Activated CD8-positive, alpha-beta memory T cell treated with anti-CD3 and anti-CD28 coated beads, Interleukin-2, amount 10 ng/mL, durations not matched to agents 7 days and 5 days (primary cell): ENCODE data around the gene TNFRSF4. TPM values are rescaled to one million over a fixed set of nuclear protein-coding genes. Genes with fewer than 3 reads are reported as not detected.

Source experiments
- ATAC-seq: fragments of 150-1000 bp; cut with Tn5 transposase; one replicate; pipeline ENCODE4 v1.10.0; 2021; ENCODE audit warnings: moderate library complexity
- CTCF ChIA-PET: fragments of 350-600 bp; sonication (Branson Sonifier 250); formaldehyde crosslinking; loops from one replicate; lab custom pipeline; 2021; ENCODE audit warnings: antibody characterized with exemption; lab: Charles Lee
- DNase-seq: peaks from one replicate; pipeline ENCODE4 v3.0.0-alpha.2; 2020
- H3K27ac Mint-ChIP-seq: one replicate; pipeline ENCODE4 v1.8.0; 2021; ENCODE audit warnings: mild to moderate bottlenecking, mixed read lengths
- H3K27me3 Mint-ChIP-seq: one replicate; pipeline ENCODE4 v1.8.0; 2021; ENCODE audit warnings: mixed read lengths
- H3K36me3 Mint-ChIP-seq: one replicate; pipeline ENCODE4 v1.8.0; 2021; ENCODE audit warnings: mild to moderate bottlenecking, mixed read lengths
- H3K4me1 Mint-ChIP-seq: one replicate; pipeline ENCODE4 v1.8.0; 2021; ENCODE audit warnings: mixed read lengths
- H3K4me3 Mint-ChIP-seq: one replicate; pipeline ENCODE4 v1.8.0; 2021; ENCODE audit warnings: mild to moderate bottlenecking, moderate library complexity, mixed read lengths
- H3K9me3 Mint-ChIP-seq: one replicate; pipeline ENCODE4 v1.8.0; 2022; ENCODE audit warnings: low read depth, mixed read lengths
- total RNA-seq, 2 experiments: library from RNA; stranded (reverse); gene quantifications; one replicate each; pipeline ENCODE4 v1.2.3, GENCODE V29; 2021

TNFRSF4 gene
- total RNA-seq, 2 experiments from 2014 or later, result 8.1 to 72.4 TPM

GRCh38 chr1:1225238-1225845 lies 11.4 kb upstream of the TNFRSF4 start:
- ATAC-seq (no peak), DNase-seq (no peak)
- Mint-ChIP-seq H3K4me1 (peaks cover 12% of the 10 kb centered on the region), H3K9me3 (no peaks in the 10 kb centered on the region), H3K36me3 (peaks cover 48% of the 10 kb centered on the region), H3K27me3 (no peaks in the 10 kb centered on the region), H3K27ac (no peak overlapping the region), H3K4me3 (no peak overlapping the region)
- CTCF ChIA-PET, result interaction anchor here (0.6 to 2.5 kb wide), 3 partner anchors 9 to 103 kb away, joined by 3 to 7 read pairs (median 4); no protein-coding TSS in a partner anchor

- Mint-ChIP-seq H3K4me3 (no peak overlapping the region), H3K27me3 (no peaks in the 10 kb centered on the region), H3K36me3 (peaks cover 42% of the 10 kb centered on the region), H3K4me1 (peaks cover 12% of the 10 kb centered on the region), H3K9me3 (no peaks in the 10 kb centered on the region), H3K27ac (no peak overlapping the region)
- CTCF ChIA-PET, result no interaction called here
- DNase-seq (no peak), ATAC-seq (no peak)
Observed at GRCh38 chr1:1223891-1224290, 9.9 kb upstream of the TNFRSF4 start.

- peaks cover 39% of the 10 kb centered on the region for H3K36me3 Mint-ChIP-seq
Observed at GRCh38 chr1:1223321-1223720, 9.4 kb upstream of the TNFRSF4 start.

GRCh38 chr1:1222575-1223225 lies 8.7 kb upstream of the TNFRSF4 start:
- CTCF ChIA-PET, result no interaction called here
- H3K27ac Mint-ChIP-seq, result no peak overlapping the region
- H3K9me3 Mint-ChIP-seq, result no peaks in the 10 kb centered on the region
- peaks cover 41% of the 10 kb centered on the region for H3K36me3 Mint-ChIP-seq
- H3K4me3 Mint-ChIP-seq, result no peak overlapping the region
- H3K4me1 Mint-ChIP-seq, result peaks cover 12% of the 10 kb centered on the region
- no peaks in the 10 kb centered on the region for H3K27me3 Mint-ChIP-seq
- DNase-seq, result no peak
- no peak for ATAC-seq

More at GRCh38 chr1:1223321-1223720, 9.4 kb upstream of the TNFRSF4 start:
- CTCF ChIA-PET, result no interaction called here
- Mint-ChIP-seq H3K27ac (no peak overlapping the region), H3K9me3 (no peaks in the 10 kb centered on the region), H3K4me1 (peaks cover 12% of the 10 kb centered on the region), H3K27me3 (no peaks in the 10 kb centered on the region), H3K4me3 (no peak overlapping the region)
- DNase-seq (no peak), ATAC-seq (no peak)

- ATAC-seq, result no peak
- H3K9me3 Mint-ChIP-seq, result no peaks in the 10 kb centered on the region
- CTCF ChIA-PET, result no interaction called here
- H3K4me3 Mint-ChIP-seq, result no peak overlapping the region
- peaks cover 43% of the 10 kb centered on the region for H3K36me3 Mint-ChIP-seq
- DNase-seq, result no peak
- no peak overlapping the region for H3K27ac Mint-ChIP-seq
- H3K27me3 Mint-ChIP-seq, result no peaks in the 10 kb centered on the region
- peaks cover 14% of the 10 kb centered on the region for H3K4me1 Mint-ChIP-seq
Observed at GRCh38 chr1:1221887-1222574, 8.1 kb upstream of the TNFRSF4 start.

- no peak for DNase-seq
- ATAC-seq, result no peak
- peak overlapping the region; percentile 74 for H3K27ac Mint-ChIP-seq
- H3K27me3 Mint-ChIP-seq, result no peaks in the 10 kb centered on the region
- H3K4me1 Mint-ChIP-seq, result peaks cover 22% of the 10 kb centered on the region
- no peak overlapping the region for H3K4me3 Mint-ChIP-seq
- H3K36me3 Mint-ChIP-seq, result peaks cover 39% of the 10 kb centered on the region
- CTCF ChIA-PET, result no interaction called here
- H3K9me3 Mint-ChIP-seq, result no peaks in the 10 kb centered on the region
Observed at GRCh38 chr1:1220197-1220596, 6.2 kb upstream of the TNFRSF4 start.

GRCh38 chr1:1219341-1219740 lies 5.4 kb upstream of the TNFRSF4 start:
- peaks cover 30% of the 10 kb centered on the region for H3K4me1 Mint-ChIP-seq

GRCh38 chr1:1218524-1219200 lies 4.7 kb upstream of the TNFRSF4 start:
- no peak for DNase-seq
- CTCF ChIA-PET, result interaction anchor here (1.5 kb wide), 1 partner anchor 96 kb away, joined by 4 read pairs; no protein-coding TSS in a partner anchor
- ATAC-seq, result no peak
- H3K27me3 Mint-ChIP-seq, result no peaks in the 10 kb centered on the region
- no peak overlapping the region for H3K4me3 Mint-ChIP-seq
- H3K27ac Mint-ChIP-seq, result no peak overlapping the region
- H3K36me3 Mint-ChIP-seq, result peaks cover 34% of the 10 kb centered on the region
- H3K4me1 Mint-ChIP-seq, result peaks cover 33% of the 10 kb centered on the region
- no peaks in the 10 kb centered on the region for H3K9me3 Mint-ChIP-seq

More at GRCh38 chr1:1219341-1219740, 5.4 kb upstream of the TNFRSF4 start:
- Mint-ChIP-seq H3K27me3 (no peaks in the 10 kb centered on the region), H3K4me3 (no peak overlapping the region), H3K27ac (peak overlapping the region; percentile 74), H3K9me3 (no peaks in the 10 kb centered on the region), H3K36me3 (peaks cover 37% of the 10 kb centered on the region)
- CTCF ChIA-PET, result interaction anchor here (1.5 kb wide), 1 partner anchor 97 kb away, joined by 4 read pairs; no protein-coding TSS in a partner anchor
- DNase-seq, result peak; percentile 73
- peak; percentile 48 for ATAC-seq

GRCh38 chr1:1217621-1218523 lies 3.9 kb upstream of the TNFRSF4 start:
- H3K27me3 Mint-ChIP-seq, result no peaks in the 10 kb centered on the region
- no peak overlapping the region for H3K4me3 Mint-ChIP-seq
- CTCF ChIA-PET, result interaction anchor here (1.5 to 3.4 kb wide), 2 partner anchors 95 to 96 kb away, joined by 4 to 16 read pairs; no protein-coding TSS in a partner anchor
- peaks cover 30% of the 10 kb centered on the region for H3K36me3 Mint-ChIP-seq
- no peak for ATAC-seq
- H3K4me1 Mint-ChIP-seq, result peaks cover 36% of the 10 kb centered on the region
- no peak for DNase-seq
- H3K27ac Mint-ChIP-seq, result no peak overlapping the region
- H3K9me3 Mint-ChIP-seq, result no peaks in the 10 kb centered on the region

- Mint-ChIP-seq H3K27ac (peak overlapping the region; percentile 71), H3K4me1 (peaks cover 40% of the 10 kb centered on the region), H3K4me3 (no peak overlapping the region), H3K36me3 (peaks cover 25% of the 10 kb centered on the region), H3K9me3 (no peaks in the 10 kb centered on the region), H3K27me3 (no peaks in the 10 kb centered on the region)
- CTCF ChIA-PET, result interaction anchor here (1.2 to 3.4 kb wide), 2 partner anchors 8 to 95 kb away, joined by 3 to 16 read pairs; no protein-coding TSS in a partner anchor
- ATAC-seq (no peak), DNase-seq (no peak)
Observed at GRCh38 chr1:1216770-1217620, 3.0 kb upstream of the TNFRSF4 start.

- H3K4me1 Mint-ChIP-seq, result peaks cover 41% of the 10 kb centered on the region
- H3K36me3 Mint-ChIP-seq, result peaks cover 21% of the 10 kb centered on the region
- CTCF ChIA-PET, result interaction anchor here (1.0 to 3.4 kb wide), 3 partner anchors 9 to 94 kb away, joined by 3 to 16 read pairs (median 4); no protein-coding TSS in a partner anchor
- no peaks in the 10 kb centered on the region for H3K27me3 Mint-ChIP-seq
- DNase-seq (no peak), ATAC-seq (no peak)
- no peaks in the 10 kb centered on the region for H3K9me3 Mint-ChIP-seq
- no peak overlapping the region for H3K4me3 Mint-ChIP-seq
- H3K27ac Mint-ChIP-seq, result peak overlapping the region; percentile 71
Observed at GRCh38 chr1:1215881-1216605, 2.1 kb upstream of the TNFRSF4 start.
